Measurements from ENCODE around the gene TRAPPC6A. TPM values are rescaled to one million over a fixed set of nuclear protein-coding genes. Genes with fewer than 3 reads are reported as not detected.

Gene TRAPPC6A
- total and polyA plus RNA-seq, 2 of the 13 experiments (the other 11 are each of a cell fraction or from before 2014, with no cell fraction given) = 6.5 to 21.0 TPM

GRCh38 chr19:45130888-45131615 lies 47.0 kb downstream of the TRAPPC6A start (continued):
- TF ChIP-seq AKNA (CRISPR knock-in tag; IDR thresholded peaks at IDR 0.05; ENCODE audit: borderline replicate concordance) (no peak), ZNF616 (CRISPR knock-in tag; IDR thresholded peaks at IDR 0.05; ENCODE audit: low read depth) (no peak), HOXA3 (CRISPR knock-in tag; IDR thresholded peaks at IDR 0.05) (no peak), ARHGAP35 (CRISPR knock-in tag; IDR thresholded peaks at IDR 0.05; ENCODE audit: borderline replicate concordance) (no peak), PLRG1 (conservative IDR thresholded peaks at IDR 0.05) (no peak), ZBTB7B (CRISPR knock-in tag; IDR thresholded peaks at IDR 0.05) (no peak), ZNF138 (CRISPR knock-in tag; IDR thresholded peaks at IDR 0.05; ENCODE audit: low read depth) (no peak), SYNCRIP (IDR thresholded peaks at IDR 0.05; ENCODE audit: insufficient read depth, low read depth, low read length) (no peak), ZNF816 (CRISPR knock-in tag; IDR thresholded peaks at IDR 0.05; ENCODE audit: borderline replicate concordance) (no peak), ZNF569 (CRISPR knock-in tag; IDR thresholded peaks at IDR 0.05; ENCODE audit: borderline replicate concordance) (no peak), ARNTL (CRISPR knock-in tag; IDR thresholded peaks at IDR 0.05) (no peak), KDM4B (CRISPR knock-in tag; IDR thresholded peaks at IDR 0.05) (no peak), SRY (CRISPR knock-in tag; IDR thresholded peaks at IDR 0.05) (no peak), CSRNP1 (CRISPR knock-in tag; IDR thresholded peaks at IDR 0.05) (no peak), EZH2 (conservative IDR thresholded peaks at IDR 0.05; ENCODE audit: low read depth, low read length) (no peak), KLF6 (CRISPR knock-in tag; IDR thresholded peaks at IDR 0.05) (no peak), ZBTB49 (CRISPR knock-in tag; IDR thresholded peaks at IDR 0.05; ENCODE audit: borderline replicate concordance) (no peak), RNF2 (conservative IDR thresholded peaks at IDR 0.05; ENCODE audit: low read depth) (no peak)

Data from HepG2 (cell line).